ENCODE measurements around the gene ELP4. TPM values are rescaled to one million over a fixed set of nuclear protein-coding genes. Genes with fewer than 3 reads are reported as not detected.

ELP4 gene
- total and polyA plus RNA-seq, 2 experiments from 2014 or later, result 28.2 to 38.3 TPM

- H3K4me3 Mint-ChIP-seq, result no peak overlapping the region
- Histone ChIP-seq H3F3A (replicated peaks; ENCODE audit: low read depth) (no peaks in the 10 kb centered on the region), H3K27me3 (ENCODE audit: insufficient read depth) (no peaks in the 10 kb centered on the region), H2AFZ (no peak overlapping the region), H3K4me2 (no peak overlapping the region), H4K20me1 (replicated peaks; ENCODE audit: insufficient read depth) (no peaks in the 10 kb centered on the region), H3K36me3 (ENCODE audit: insufficient read depth) (no peaks in the 10 kb centered on the region), H3K9me2 (ENCODE audit: insufficient read depth) (0 out of 2 replicates have a peak, but pooled peaks cover under 1% of the 10 kb centered on the region), H3K4me1 (ENCODE audit: insufficient read depth) (peaks cover 10% of the 10 kb centered on the region; the same call in 1 of the 2 replicates), H3K79me2 (replicated peaks; ENCODE audit: insufficient read depth) (no peaks in the 10 kb centered on the region), H3K27ac (ENCODE audit: low read depth) (no peak overlapping the region; the same call in 1 of the 2 replicates), H3K4me3 (no peak overlapping the region)
- ATAC-seq (no peak), DNase-seq (ENCODE audit: low spot score) (no peak)
- no peak overlapping the region for H3K27ac Mint-ChIP-seq
- H3K36me3 Mint-ChIP-seq (ENCODE audit: low read depth), result no peaks in the 10 kb centered on the region
- TF ChIP-seq EZH2phosphoT487 (IDR thresholded peaks at IDR 0.05; ENCODE audit: unreplicated experiment) (no peak), CTCF (conservative IDR thresholded peaks at IDR 0.05; ENCODE audit: low read depth in 2 of 2) (no peak), ZNF331 (CRISPR knock-in tag; IDR thresholded peaks at IDR 0.05; ENCODE audit: low read depth) (no peak), STAT1 (IDR thresholded peaks at IDR 0.05; ENCODE audit: unreplicated experiment) (no peak), NANOG (IDR thresholded peaks at IDR 0.05; ENCODE audit: borderline replicate concordance) (no peak), EZH2 (IDR thresholded peaks at IDR 0.05; ENCODE audit: low read depth, unreplicated experiment) (no peak), ETS1 (IDR thresholded peaks at IDR 0.05) (no peak), POLR2AphosphoS5 (IDR thresholded peaks at IDR 0.05; ENCODE audit: low read depth) (no peak)
- H3K9me3 Mint-ChIP-seq, result no peaks in the 10 kb centered on the region
- peaks cover 16% of the 10 kb centered on the region for H3K4me1 Mint-ChIP-seq
- H3K27me3 Mint-ChIP-seq (ENCODE audit: insufficient read depth, low read depth, poor library complexity), result no peaks in the 10 kb centered on the region
These were observed 260.6 kb downstream of the ELP4 start for GRCh38 chr11:31770011-31770700.

- no peak overlapping the region for H3K27ac Mint-ChIP-seq
- TF ChIP-seq STAT1 (IDR thresholded peaks at IDR 0.05; ENCODE audit: unreplicated experiment), result no peak
- TF ChIP-seq ZNF114 (CRISPR knock-in tag; IDR thresholded peaks at IDR 0.05), result no peak
- TF ChIP-seq ZNF331 (CRISPR knock-in tag; IDR thresholded peaks at IDR 0.05; ENCODE audit: low read depth), result no peak
- no peak for TF ChIP-seq ETS1 (IDR thresholded peaks at IDR 0.05)
- TF ChIP-seq REST (IDR thresholded peaks at IDR 0.05; ENCODE audit: unreplicated experiment), result no peak
- no peak for TF ChIP-seq CTCF (conservative IDR thresholded peaks at IDR 0.05; ENCODE audit: low read depth in 2 of 2)
- TF ChIP-seq CREB1 (CRISPR knock-in tag; IDR thresholded peaks at IDR 0.05; ENCODE audit: low read depth), result no peak
- TF ChIP-seq NANOG (IDR thresholded peaks at IDR 0.05; ENCODE audit: borderline replicate concordance), result no peak
These were observed 262.8 kb downstream of the ELP4 start for GRCh38 chr11:31772412-31772811.

More at GRCh38 chr11:31772412-31772811, 262.8 kb downstream of the ELP4 start:
- H3K4me2 ChIP-seq, result no peak overlapping the region
- H3K4me3 ChIP-seq, result no peak overlapping the region
- H3K4me1 Mint-ChIP-seq, result peaks cover 12% of the 10 kb centered on the region
- no peak overlapping the region for H3K27ac ChIP-seq (ENCODE audit: low read depth)
- H3K9me2 ChIP-seq (ENCODE audit: insufficient read depth), result 0 out of 2 replicates have a peak, but pooled peaks cover 11% of the 10 kb centered on the region
- no peaks in the 10 kb centered on the region for H3K27me3 ChIP-seq (ENCODE audit: insufficient read depth)
- no peaks in the 10 kb centered on the region for H3K9me3 Mint-ChIP-seq
- no peaks in the 10 kb centered on the region for H3F3A ChIP-seq (replicated peaks; ENCODE audit: low read depth)
- DNase-seq (ENCODE audit: low spot score) (no peak), ATAC-seq (no peak)
- H2AFZ ChIP-seq, result no peak overlapping the region
- H3K36me3 Mint-ChIP-seq (ENCODE audit: low read depth), result peaks cover 2% of the 10 kb centered on the region; the same call in 1 of the 3 replicates
- H4K20me1 ChIP-seq (replicated peaks; ENCODE audit: insufficient read depth), result no peaks in the 10 kb centered on the region
- H3K79me2 ChIP-seq (replicated peaks; ENCODE audit: insufficient read depth), result no peaks in the 10 kb centered on the region
- H3K4me1 ChIP-seq (ENCODE audit: insufficient read depth), result peaks cover 10% of the 10 kb centered on the region; the same call in 1 of the 2 replicates
- H3K4me3 Mint-ChIP-seq, result no peak overlapping the region
- H3K27me3 Mint-ChIP-seq (ENCODE audit: insufficient read depth, low read depth, poor library complexity), result no peaks in the 10 kb centered on the region
- no peaks in the 10 kb centered on the region for H3K36me3 ChIP-seq (ENCODE audit: insufficient read depth)
